NCI-H2227 (cell line): ENCODE results near the gene DLEC1.
"Not testable (repeated sequence)": the region's sequence is repeated elsewhere in the genome, so short reads cannot be mapped to it uniquely, and the experiment has no call there.

Experiments
- DNase-seq: peaks from one replicate; lab custom pipeline; 2025; ENCODE audit not compliant: unreplicated experiment; lab: John Stamatoyannopoulos, UW

Gene DLEC1

DNA sequence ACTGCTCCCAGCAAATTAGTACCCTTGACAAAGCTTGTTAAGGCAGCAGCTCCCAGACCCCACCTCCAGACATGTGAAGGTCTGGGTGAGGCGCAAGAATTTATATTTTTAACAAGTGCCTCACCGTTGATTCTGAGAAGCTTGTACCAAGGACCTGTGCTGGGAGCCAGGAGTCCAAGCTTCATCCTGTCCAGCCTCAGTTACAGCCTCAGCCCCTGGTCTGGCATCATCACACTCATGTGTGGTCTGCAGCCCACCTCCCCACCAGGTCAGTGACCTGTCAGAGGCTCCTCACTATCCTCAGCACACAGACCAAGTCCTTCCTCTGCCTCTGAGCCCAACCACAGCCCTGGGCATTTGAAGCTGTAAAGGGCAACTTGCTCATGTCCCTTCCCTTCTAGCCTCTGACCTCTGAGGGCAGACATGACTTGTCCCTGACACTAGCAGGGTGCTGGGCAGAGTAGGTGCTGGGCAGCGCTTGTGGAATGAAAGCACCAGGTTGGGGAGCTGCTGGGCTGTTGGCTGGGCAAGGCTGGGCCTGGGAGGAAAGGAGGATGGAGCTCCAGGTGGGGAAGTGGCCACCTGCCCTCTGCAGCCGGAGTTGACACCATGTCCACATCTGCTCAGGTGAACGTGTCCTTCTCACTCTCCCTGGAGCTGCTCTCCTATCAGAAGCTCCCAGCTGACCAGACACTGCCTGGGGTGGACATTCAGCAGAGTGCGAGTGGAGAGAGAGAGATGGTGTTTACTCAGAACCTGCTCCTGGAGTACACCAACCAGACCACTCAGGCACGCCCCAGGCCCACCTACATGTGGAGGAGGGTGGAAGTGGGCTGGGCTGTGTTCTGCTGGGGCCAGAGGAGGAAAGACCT lies 81.0 kb downstream of the DLEC1 start:
- DNase-seq = no peak

- no peak for DNase-seq
Measured at GRCh38 chr3:38120693-38121450, 81.9 kb downstream of the DLEC1 start.

DNA sequence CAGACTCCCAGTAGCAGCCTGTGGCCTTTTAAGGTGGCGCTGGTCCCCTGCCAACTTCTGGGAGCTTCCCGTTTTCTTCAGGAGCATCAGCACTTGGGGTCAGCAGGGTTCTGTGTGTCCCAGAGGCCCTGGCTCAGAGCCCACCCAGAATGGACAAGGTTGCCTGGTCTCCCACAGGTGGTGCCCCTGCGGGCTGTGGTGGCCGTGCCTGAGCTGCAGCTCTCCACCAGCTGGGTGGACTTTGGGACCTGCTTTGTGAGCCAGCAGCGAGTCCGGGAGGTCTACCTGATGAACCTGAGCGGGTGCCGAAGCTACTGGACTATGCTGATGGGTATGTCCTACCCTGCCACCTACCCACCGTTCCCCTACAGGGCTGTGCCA lies 82.4 kb downstream of the DLEC1 start:
- DNase-seq = no peak

DNA sequence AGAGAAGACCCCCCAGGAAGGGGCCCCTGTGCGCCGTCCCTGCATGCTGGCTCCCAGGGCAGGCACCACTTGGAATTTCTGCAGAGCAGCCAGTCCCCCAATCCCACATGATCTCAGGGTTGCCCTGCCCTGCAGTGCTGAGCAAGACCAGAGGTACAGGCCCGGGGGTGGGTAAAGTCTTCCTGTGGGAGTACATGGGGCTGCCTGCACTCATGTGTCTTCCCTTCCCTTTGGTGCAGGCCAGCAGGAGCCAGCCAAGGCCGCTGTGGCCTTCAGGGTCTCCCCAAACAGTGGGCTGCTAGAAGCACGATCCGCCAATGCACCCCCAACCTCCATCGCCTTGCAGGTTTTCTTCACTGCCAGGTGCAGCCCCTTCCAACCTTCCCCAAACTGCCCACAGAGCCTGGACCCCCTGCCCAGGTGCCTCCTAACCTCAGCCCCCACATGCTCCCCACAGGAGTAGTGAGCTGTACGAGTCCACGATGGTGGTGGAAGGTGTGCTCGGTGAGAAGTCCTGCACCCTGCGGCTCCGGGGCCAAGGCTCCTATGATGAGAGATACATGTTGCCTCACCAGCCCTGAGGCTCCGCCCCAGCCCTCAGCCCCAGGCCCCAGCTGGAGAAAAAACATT lies 82.9 kb downstream of the DLEC1 start:
- no peak for DNase-seq

DNA sequence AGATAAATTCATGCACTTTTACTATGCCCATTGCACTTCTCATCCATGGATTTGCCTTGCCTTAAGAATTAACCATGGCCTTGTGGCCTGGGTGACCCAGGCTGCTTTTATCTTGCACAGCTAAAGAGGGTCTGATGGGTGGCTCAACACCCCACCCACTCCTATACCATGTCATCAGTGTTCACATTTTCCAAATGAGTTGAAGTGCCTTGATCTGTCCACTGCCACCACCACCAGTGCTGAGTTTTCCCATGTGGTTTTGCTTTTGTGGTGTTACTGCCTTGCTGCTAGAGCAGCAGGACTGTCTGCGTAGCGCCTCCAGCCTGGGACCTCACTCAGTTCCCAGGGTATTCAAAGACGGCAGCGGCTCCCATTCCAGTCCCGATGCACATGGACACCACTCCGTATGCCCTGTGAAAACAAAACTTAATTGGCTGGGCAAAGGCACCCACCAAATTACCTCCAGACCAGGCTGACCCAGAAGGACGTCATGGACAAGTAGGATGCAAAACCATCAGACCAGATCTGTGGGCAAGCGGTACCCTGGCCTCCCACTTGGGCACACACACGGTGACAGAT lies 83.8 kb downstream of the DLEC1 start:
- no peak for DNase-seq

DNA sequence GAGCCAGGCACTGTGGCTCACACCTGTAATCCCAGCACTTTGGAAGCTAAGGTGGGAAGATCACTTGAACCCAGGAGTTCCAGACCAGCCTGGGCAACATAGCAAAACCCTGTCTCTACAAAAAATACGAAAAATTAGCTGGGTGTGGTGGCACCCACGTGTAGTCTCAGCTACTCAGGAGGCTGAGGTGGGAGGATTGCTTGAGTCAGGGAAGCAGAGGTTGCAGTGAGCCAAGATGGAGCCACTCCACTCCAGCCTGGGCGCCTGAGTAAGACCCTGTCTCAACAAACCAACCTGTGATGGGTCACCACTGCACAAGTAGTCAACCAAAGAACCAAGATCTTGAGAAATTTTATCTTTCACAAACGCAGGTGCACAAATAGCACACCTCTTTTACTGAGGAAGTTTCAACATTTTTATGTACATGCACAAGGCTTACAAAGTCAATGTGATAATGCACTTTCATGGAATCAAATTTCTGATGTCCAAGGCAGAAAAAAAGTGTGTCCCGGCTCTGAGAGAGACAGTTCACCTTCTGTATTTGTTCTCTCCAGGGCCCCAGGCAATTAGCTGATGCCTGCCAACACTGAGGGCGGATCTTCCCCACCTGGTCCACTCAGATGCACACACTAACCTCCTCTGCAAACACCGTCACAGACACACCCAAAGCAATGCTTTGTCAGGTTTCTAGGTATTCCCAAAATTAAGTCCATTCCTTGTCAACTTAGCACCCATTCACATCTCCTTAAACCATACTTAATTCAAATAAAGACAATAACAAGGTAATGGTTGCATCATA lies 85.5 kb downstream of the DLEC1 start:
- DNase-seq = no peak

DNA sequence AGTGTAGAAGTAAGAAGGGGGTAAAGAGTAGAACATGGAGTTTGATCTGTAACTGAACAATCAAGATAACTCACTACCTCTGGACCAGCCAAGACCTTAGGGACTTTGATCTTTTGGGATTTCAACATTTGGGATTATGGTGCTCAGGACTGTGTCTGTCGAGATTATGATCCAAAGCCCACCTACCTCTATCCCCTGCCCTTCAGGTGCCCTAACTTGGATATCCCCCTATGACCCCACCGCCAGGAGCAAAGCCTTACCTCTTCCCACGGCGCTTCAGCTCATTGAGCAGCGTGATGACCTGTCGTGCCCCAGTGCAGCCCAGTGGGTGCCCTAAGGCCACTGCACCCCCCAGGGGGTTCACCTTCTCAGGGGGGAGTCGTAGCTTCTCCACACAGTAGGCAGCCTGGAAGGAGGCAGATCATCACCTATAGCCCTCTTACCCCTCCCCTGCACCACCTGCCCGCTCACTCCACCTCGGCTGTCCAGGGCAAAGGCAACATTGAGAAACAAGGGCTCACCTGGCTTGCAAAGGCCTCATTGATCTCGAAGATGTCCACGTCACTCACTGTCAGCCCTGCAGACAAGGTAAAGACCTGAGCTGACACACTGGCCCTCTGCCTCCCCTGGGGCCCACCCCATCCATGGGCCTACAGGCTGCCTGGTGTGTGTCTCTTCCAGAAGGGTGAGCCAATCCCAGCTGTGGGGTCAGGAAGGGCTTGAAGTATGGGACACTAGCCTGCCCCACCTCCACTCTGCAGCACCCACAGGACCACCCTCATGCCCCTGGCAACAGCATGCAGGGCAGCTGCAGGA lies 86.5 kb downstream of the DLEC1 start:
- DNase-seq = no peak

- no peak for DNase-seq
Measured at GRCh38 chr3:38126121-38126892, 87.3 kb downstream of the DLEC1 start.

GRCh38 chr3:38127611-38128302 lies 88.7 kb downstream of the DLEC1 start:
- DNase-seq = no peak

GRCh38 chr3:38128303-38128655 lies 89.3 kb downstream of the DLEC1 start:
- DNase-seq = no peak

DNA sequence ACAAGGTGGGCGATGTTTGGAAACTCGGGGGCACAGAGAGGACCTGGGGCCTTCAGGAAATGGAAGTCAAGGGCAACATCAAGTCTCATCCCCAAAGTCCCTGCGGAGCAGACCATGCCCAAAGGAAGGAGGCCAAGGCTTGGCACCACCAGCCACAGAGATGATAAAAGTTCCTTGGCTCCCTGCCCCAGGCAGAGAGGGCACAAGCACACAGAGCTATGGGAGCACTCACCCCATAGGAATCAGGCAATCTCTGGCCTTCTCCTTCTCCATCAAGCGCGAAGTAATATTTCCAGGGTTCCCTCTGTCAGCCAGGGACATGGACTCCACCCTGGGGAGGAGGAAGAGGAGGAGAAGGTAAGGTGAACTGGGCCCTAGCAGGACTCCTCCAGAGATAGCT lies 90.0 kb downstream of the DLEC1 start:
- DNase-seq = no peak

DNA sequence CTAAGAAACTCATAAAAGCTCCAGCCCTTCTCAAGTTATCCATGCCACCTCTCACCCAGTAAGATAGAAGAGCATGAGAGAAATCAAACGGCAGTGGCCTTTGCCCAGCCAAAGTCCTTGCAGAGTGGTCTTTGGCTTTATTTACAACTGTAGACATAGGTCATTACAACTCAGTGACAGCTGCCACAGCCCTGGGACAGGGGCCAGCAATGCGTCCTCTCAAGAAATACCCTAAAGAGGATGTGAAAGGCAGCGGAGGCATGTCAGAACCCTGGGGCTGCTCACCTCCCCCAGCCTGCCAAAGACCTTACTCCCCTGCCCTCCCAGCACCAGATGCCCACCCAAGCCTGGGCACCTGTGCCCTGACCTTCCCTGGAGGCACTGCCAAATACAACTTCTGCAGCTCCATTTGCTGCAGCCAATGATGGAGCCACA lies 91.6 kb downstream of the DLEC1 start:
- no peak for DNase-seq

- DNase-seq = peak; percentile 3
Measured at GRCh38 chr3:38131621-38132369, 92.8 kb downstream of the DLEC1 start.

DNA sequence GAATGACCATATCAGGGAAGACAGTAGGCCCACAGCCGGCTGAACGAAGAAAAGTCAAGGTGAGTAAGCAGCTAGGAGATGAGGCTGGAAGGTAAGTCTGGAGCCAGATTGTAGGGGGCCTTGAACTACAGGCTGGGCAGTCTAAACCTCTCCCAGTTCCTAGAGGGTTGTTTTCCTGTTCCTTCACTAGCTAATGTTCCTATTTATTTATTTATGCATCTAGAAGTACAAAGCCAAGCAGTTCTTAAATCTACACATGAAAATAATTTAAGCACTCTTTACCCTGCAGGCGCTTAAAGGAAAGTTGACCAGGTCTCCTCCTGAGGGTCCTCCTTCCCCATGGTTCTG lies 94.2 kb downstream of the DLEC1 start:
- no peak for DNase-seq

- no peak for DNase-seq
Measured at GRCh38 chr3:38133557-38134405, 94.8 kb downstream of the DLEC1 start.

GRCh38 chr3:38134517-38135143 lies 95.6 kb downstream of the DLEC1 start:
- DNase-seq = not testable (repeated sequence)
